BLaER1 (cell line): ENCODE measurements around the gene CORO1C.
A peak's percentile ranks its signal among the peaks of the same experiment; 100 is the strongest.

ENCODE experiments used
- H3K27ac ChIP-seq: shearing (Covaris generic); formaldehyde crosslinking; 2 replicates; pipeline ENCODE4 v1.8.1; 2022
- H3K27me3 ChIP-seq: shearing (Covaris generic); formaldehyde crosslinking; 2 replicates; pipeline ENCODE4 v1.8.1; 2022
- H3K36me3 ChIP-seq: shearing (Covaris generic); formaldehyde crosslinking; 2 replicates; pipeline ENCODE4 v1.8.1; 2022
- H3K4me1 ChIP-seq: shearing (Covaris generic); formaldehyde crosslinking; 2 replicates; pipeline ENCODE4 v1.8.1; 2022
- H3K4me2 ChIP-seq: shearing (Covaris generic); formaldehyde crosslinking; 2 replicates; pipeline ENCODE4 v1.8.1; 2022
- H3K4me3 ChIP-seq: shearing (Covaris generic); formaldehyde crosslinking; 2 replicates; pipeline ENCODE4 v1.8.1; 2022
- H3K9ac ChIP-seq: shearing (Covaris generic); formaldehyde crosslinking; 2 replicates; pipeline ENCODE4 v1.8.1; 2022
- H3K9me3 ChIP-seq: shearing (Covaris generic); formaldehyde crosslinking; 2 replicates; pipeline ENCODE4 v1.8.1; 2022
- H4K20me1 ChIP-seq: shearing (Covaris generic); formaldehyde crosslinking; 2 replicates; pipeline ENCODE4 v1.8.1; 2022
- Cebpa-rat ChIP-seq: shearing (Covaris generic); IDR thresholded peaks from 2 replicates; pipeline ENCODE4 v1.8.1; 2022

Gene CORO1C

GRCh38 chr12:108630481-108631207 lies 100.7 kb downstream of the CORO1C start:
- H4K20me1 ChIP-seq: 0 out of 2 replicates have a peak, but pooled peaks cover 8% of the 10 kb centered on the region
- H3K4me3 ChIP-seq: no peak overlapping the region
- peak overlapping the region; percentile 98 for H3K4me2 ChIP-seq
- no peak for TF ChIP-seq Cebpa-rat
- H3K27me3 ChIP-seq: no peaks in the 10 kb centered on the region
- H3K9ac ChIP-seq: no peak overlapping the region
- no peaks in the 10 kb centered on the region for H3K36me3 ChIP-seq
- H3K4me1 ChIP-seq: peaks cover 82% of the 10 kb centered on the region
- peaks cover 11% of the 10 kb centered on the region for H3K9me3 ChIP-seq
- H3K27ac ChIP-seq: no peak overlapping the region

- no peak overlapping the region for H3K27ac ChIP-seq
- peak overlapping the region; percentile 98 for H3K4me2 ChIP-seq
- H3K36me3 ChIP-seq: no peaks in the 10 kb centered on the region
- no peaks in the 10 kb centered on the region for H3K27me3 ChIP-seq
- H3K4me1 ChIP-seq: peaks cover 75% of the 10 kb centered on the region
- no peak overlapping the region for H3K4me3 ChIP-seq
- 0 out of 2 replicates have a peak, but pooled peaks cover 8% of the 10 kb centered on the region for H4K20me1 ChIP-seq
- peaks cover 11% of the 10 kb centered on the region for H3K9me3 ChIP-seq
- H3K9ac ChIP-seq: no peak overlapping the region
- no peak for TF ChIP-seq Cebpa-rat
Measured at GRCh38 chr12:108629824-108630476, 101.4 kb downstream of the CORO1C start.

DNA sequence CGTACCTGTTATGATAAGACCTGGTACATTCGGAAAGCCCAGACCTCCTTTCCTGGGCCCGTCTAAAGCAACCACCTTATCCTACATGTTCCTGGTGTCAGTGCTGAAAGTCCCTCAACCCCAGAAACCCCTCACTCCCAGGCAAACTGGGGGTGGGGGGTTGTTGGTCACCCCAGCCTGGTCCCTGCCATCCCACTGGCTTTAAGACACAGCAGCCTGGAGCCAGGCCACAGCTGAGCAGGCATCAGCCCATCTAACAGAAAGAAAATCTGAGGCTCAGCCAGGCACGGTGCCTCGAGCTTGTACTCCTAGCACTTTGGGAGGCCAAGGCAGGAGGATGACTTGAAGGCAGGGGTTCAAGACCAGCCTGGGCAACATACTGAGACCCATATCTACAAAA lies 102.2 kb downstream of the CORO1C start:
- Histone ChIP-seq H4K20me1 (0 out of 2 replicates have a peak, but pooled peaks cover 8% of the 10 kb centered on the region), H3K27ac (no peak overlapping the region), H3K27me3 (no peaks in the 10 kb centered on the region), H3K4me3 (no peak overlapping the region), H3K4me1 (peaks cover 67% of the 10 kb centered on the region), H3K4me2 (peak overlapping the region; percentile 57; the same call in 1 of the 2 replicates), H3K9ac (no peak overlapping the region), H3K36me3 (no peaks in the 10 kb centered on the region), H3K9me3 (peaks cover 11% of the 10 kb centered on the region)
- TF ChIP-seq Cebpa-rat: no peak

DNA sequence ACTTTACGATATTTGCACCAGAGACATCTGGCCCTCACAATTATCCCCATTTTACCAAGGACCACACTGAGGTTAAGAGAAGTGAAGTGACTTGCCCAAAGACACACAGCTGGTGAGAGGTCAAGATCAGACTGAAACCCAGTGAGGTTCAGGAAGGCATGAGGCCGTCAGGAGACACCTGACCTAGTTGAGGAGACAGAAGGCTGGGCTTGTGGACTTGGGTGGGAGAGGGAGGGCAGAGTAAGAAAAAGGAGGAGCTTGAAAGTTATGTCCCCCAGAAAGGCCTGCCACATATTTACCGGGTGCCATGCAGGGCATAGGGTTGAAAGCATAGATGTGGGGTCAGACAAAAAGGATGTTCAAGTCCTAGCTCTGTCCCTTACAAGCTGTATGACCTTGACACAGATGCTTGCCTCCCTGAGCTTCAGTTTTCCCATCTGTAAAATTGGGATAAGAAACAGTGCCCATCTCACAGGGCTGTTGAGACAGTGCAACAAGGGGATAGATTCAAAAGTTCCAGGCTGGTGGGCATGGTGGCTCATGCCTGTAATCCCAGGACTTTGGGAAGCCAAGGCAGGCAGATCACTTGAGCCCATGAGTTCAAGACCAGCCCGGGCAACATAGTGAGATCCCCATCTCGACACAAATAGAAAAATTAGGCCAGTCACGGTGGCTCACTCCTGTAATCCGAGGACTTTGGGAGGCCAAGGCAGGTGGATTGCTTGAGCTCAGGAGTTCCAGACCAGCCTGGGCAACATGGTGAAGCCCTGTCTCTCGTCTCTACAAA lies 104.0 kb downstream of the CORO1C start:
- Histone ChIP-seq H3K36me3 (no peaks in the 10 kb centered on the region), H3K4me3 (no peak overlapping the region), H3K4me2 (peak overlapping the region; percentile 57), H3K4me1 (peaks cover 55% of the 10 kb centered on the region), H3K27me3 (no peaks in the 10 kb centered on the region), H3K9me3 (peaks cover 17% of the 10 kb centered on the region), H3K9ac (no peak overlapping the region), H3K27ac (no peak overlapping the region), H4K20me1 (0 out of 2 replicates have a peak, but pooled peaks cover 8% of the 10 kb centered on the region)
- no peak for TF ChIP-seq Cebpa-rat

DNA sequence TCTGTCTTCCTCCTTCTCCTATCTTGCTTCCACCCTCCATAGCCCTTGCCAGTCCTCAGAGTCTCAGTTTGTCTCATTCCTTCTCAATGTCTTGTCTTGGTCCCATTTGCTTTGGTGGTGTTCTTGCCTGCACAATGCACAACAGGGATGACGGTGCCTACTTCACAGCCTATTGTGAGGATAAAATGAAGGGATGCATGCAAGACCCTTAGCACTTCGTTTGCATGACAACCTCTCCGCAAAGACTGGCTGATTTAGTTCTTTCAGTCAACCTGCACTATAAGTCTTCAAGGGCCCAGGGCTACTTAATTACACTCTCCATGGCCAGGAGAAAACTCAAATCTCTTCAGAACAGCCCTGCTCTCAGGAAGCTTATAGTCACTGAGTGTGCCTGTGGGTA lies 106.1 kb downstream of the CORO1C start:
- Histone ChIP-seq H3K9ac (no peak overlapping the region), H3K27me3 (no peaks in the 10 kb centered on the region), H3K27ac (no peak overlapping the region), H3K36me3 (no peaks in the 10 kb centered on the region), H3K4me1 (peaks cover 40% of the 10 kb centered on the region), H3K9me3 (peaks cover 5% of the 10 kb centered on the region; the same call in 1 of the 2 replicates), H3K4me2 (no peak overlapping the region), H4K20me1 (0 out of 2 replicates have a peak, but pooled peaks cover 4% of the 10 kb centered on the region), H3K4me3 (no peak overlapping the region)
- no peak for TF ChIP-seq Cebpa-rat

- Histone ChIP-seq H3K27me3 (no peaks in the 10 kb centered on the region), H3K27ac (no peak overlapping the region), H3K4me3 (no peak overlapping the region), H3K36me3 (no peaks in the 10 kb centered on the region), H3K4me2 (no peak overlapping the region), H3K9ac (no peak overlapping the region), H4K20me1 (no peaks in the 10 kb centered on the region), H3K4me1 (peaks cover 25% of the 10 kb centered on the region), H3K9me3 (peaks cover 5% of the 10 kb centered on the region; the same call in 1 of the 2 replicates)
- no peak for TF ChIP-seq Cebpa-rat
Measured at GRCh38 chr12:108623577-108623976, 107.7 kb downstream of the CORO1C start.

DNA sequence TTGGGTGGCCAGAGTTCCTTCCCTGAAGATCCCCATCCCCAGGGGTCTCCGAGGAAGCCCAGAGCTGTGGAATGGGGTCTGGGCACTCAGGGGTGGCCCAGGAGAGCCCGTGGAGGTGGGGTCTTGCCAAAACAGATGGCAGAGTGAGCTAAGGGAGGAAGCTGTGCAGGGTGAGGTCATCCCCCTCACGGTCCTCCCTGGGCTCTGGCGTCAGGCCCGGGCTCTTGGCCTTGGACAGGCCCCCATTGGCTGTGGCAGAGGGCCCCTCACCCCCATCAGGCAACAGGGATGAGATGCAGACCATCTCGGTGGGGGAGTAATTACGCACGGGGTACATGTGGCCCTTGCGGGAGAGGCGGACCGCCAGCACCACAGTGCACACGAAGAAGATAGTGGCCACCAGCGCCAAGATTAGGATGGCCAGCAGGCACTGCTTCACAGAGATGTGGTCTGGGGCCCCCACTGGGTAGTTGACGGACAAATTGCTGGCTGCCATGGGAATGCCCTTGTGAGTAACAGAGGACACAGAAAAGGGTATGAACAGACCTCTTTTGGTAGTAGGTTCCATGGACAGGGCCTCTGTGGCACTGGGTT lies 108.3 kb downstream of the CORO1C start:
- H3K27me3 ChIP-seq: no peaks in the 10 kb centered on the region
- TF ChIP-seq Cebpa-rat: no peak
- no peaks in the 10 kb centered on the region for H4K20me1 ChIP-seq
- peak overlapping the region; percentile 45 for H3K27ac ChIP-seq
- H3K9ac ChIP-seq: no peak overlapping the region
- H3K36me3 ChIP-seq: no peaks in the 10 kb centered on the region
- peak overlapping the region; percentile 68 for H3K4me2 ChIP-seq
- peaks cover 5% of the 10 kb centered on the region; the same call in 1 of the 2 replicates for H3K9me3 ChIP-seq
- H3K4me1 ChIP-seq: peaks cover 25% of the 10 kb centered on the region
- H3K4me3 ChIP-seq: no peak overlapping the region

DNA sequence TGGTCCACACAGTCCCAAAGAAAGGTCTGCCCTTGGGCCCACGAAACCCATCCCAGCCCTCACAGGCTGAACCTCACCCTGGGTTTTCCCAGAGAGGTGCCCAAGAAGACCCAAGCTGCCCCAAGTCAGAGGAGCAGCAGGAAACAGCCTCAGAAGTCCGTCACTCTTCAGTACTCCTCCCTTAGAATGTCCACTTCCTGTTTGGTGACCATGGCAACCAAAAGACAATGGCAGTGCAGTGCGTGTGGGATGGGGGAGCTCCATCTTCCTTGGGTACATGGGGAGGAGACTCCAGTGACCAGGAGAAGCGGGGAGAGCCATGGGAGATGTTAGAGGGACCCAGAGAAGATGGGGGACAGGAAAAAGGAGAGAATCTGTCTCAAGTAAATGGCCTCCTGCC lies 108.9 kb downstream of the CORO1C start:
- Histone ChIP-seq H4K20me1 (no peaks in the 10 kb centered on the region), H3K27me3 (no peaks in the 10 kb centered on the region), H3K27ac (peak overlapping the region; percentile 45), H3K4me3 (no peak overlapping the region), H3K9me3 (peaks cover 5% of the 10 kb centered on the region; the same call in 1 of the 2 replicates), H3K4me1 (peaks cover 25% of the 10 kb centered on the region), H3K4me2 (peak overlapping the region; percentile 68), H3K9ac (no peak overlapping the region; the same call in 1 of the 2 replicates), H3K36me3 (no peaks in the 10 kb centered on the region)
- no peak for TF ChIP-seq Cebpa-rat

GRCh38 chr12:108621161-108621560 lies 110.2 kb downstream of the CORO1C start:
- peaks cover 38% of the 10 kb centered on the region for H3K4me1 ChIP-seq
- H3K4me2 ChIP-seq: no peak overlapping the region
- H3K27ac ChIP-seq: no peak overlapping the region
- H3K9me3 ChIP-seq: peaks cover 7% of the 10 kb centered on the region
- H3K9ac ChIP-seq: no peak overlapping the region
- no peaks in the 10 kb centered on the region for H3K27me3 ChIP-seq
- H4K20me1 ChIP-seq: no peaks in the 10 kb centered on the region
- no peak for TF ChIP-seq Cebpa-rat
- H3K36me3 ChIP-seq: no peaks in the 10 kb centered on the region
- no peak overlapping the region for H3K4me3 ChIP-seq
